Esophagus muscularis mucosa (tissue), 3 donors: ENCODE measurements around the gene CHAT.

Experiments used
- POLR2A ChIP-seq: fragments of 450-650 bp; IDR thresholded peaks from one replicate; pipeline ENCODE4 v1.6.1; 2017; ENCODE audit warnings: antibody characterized with exemption, moderate library complexity, mild to moderate bottlenecking, low read depth
- TF ChIP-seq, protein P1 (sequence below), 3 experiments: fragments of 200-600 bp in 2 of 3; fragments of 450-650 bp in 1 of 3; sonication (generic) in 2 of 3; IDR thresholded peaks; one replicate each; pipeline ENCODE4 v1.5.1; 2017 to 2019; ENCODE audit warnings: antibody characterized with exemption in 3 of 3, mild to moderate bottlenecking in 2 of 3, moderate library complexity in 1 of 3

DNA sequence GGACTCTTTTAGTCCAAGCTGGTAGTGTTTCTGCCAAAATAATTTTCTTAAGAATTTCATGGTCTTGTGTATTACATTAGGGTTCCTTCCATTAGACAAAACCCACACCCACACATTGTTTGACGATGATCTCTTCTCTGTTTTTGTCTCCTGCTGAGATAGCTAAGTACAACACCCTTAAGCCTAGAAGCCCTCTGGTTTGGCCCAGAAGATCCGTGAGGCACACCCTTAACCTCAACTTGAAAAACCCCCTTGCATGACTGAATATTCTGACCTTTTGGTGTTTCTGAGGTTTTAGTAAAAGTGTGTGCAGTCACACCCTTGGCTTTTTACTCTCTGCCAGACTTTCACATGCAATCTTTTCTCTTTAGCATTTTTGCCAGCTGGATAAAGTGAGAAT lies 45.6 kb upstream of the CHAT start:
- no peak for TF ChIP-seq POLR2A
- TF ChIP-seq, protein P1, sequence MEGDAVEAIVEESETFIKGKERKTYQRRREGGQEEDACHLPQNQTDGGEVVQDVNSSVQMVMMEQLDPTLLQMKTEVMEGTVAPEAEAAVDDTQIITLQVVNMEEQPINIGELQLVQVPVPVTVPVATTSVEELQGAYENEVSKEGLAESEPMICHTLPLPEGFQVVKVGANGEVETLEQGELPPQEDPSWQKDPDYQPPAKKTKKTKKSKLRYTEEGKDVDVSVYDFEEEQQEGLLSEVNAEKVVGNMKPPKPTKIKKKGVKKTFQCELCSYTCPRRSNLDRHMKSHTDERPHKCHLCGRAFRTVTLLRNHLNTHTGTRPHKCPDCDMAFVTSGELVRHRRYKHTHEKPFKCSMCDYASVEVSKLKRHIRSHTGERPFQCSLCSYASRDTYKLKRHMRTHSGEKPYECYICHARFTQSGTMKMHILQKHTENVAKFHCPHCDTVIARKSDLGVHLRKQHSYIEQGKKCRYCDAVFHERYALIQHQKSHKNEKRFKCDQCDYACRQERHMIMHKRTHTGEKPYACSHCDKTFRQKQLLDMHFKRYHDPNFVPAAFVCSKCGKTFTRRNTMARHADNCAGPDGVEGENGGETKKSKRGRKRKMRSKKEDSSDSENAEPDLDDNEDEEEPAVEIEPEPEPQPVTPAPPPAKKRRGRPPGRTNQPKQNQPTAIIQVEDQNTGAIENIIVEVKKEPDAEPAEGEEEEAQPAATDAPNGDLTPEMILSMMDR (IDR thresholded peaks at IDR 0.05), result no peak
